HG03565 (cell line): ENCODE data around the gene HRCT1.

ENCODE experiments used
- ATAC-seq: cut with Tn5 transposase; IDR thresholded peaks from one replicate; pipeline ENCODE4 v1.9.1; 2021; ENCODE audit warnings: mild to moderate bottlenecking, moderate library complexity; ENCODE audit not compliant: unreplicated experiment

HRCT1 gene

DNA sequence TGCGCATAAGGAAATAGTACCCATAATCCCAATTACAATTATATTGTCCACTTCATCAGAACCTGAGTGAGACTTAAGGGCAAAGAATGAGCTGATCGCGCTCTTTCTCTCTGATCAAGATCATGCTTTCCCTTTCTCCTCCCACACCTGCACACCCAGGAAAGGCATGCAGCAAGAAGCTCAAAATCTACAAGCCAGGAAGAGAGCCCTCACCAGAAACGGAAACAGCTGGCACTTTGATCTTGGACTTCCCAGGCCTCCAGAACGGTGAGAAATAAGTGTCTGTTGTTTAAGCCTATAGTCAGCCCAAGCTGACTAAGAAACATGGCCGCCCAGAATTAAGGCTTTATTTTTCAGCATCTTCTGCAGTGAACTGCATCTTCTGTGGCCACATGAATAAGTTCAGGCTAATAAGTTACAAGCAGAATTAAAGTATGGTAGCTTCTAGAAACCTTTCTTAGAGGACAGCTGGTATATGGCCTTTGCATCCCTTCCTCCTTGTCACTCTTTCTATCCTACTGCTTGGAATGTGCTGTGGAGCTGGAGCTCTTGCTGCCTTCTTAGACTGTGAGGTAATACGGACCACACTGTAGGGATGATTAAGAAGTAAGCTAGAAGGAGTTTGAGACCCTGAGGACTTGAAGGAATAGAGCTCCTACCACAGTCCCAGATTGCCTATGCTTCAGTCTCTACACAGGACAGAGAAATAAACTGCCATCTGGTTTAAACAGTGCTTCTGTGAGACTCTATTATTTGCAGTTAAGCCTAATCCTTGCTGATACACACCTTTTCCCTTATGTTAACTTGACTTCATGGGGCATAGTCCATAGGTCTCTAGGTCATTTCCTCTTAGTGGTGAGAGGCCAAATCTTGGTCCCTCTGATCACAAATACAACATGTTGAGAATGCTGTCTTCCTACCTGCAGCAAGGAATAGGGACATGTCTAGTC lies 34.7 kb downstream of the HRCT1 start:
- ATAC-seq, result no peak

DNA sequence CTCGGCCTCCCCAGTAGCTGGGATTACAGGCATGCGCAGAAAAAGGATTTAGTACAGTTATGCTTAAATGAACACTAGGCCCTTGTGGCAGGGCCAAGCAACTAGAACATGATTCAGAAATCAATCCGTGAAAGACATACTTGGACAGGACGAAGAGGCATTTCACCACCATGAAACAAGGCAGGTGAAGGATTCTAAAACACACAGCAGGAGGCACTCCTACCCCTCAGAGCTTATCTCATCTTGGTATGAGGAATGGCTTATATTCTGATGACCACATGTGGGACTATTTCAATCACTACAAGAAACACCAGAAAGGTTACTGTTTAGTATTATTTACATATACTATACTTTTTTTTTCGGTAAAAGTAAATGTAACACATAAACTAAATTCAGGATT lies 36.3 kb downstream of the HRCT1 start:
- no peak for ATAC-seq

DNA sequence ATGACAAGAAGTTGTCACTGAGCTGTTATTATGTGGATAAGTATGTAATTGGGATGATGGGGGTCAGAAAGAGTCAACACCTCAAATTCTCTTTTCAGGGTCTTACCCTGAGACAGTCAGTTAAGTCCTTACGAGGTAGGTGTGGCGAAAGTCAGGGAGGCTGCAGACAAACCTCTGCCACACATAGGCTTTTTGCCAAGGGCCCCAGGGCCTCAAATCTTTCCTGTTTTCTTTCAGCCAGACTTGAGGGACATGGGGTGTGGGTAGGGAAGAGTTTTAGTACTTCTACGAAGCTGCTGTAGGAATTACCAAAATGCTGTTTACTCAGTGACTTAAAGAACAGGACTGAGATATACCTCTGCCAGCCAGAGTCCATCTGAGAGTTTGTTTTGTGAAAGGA lies 38.2 kb downstream of the HRCT1 start:
- no peak for ATAC-seq

DNA sequence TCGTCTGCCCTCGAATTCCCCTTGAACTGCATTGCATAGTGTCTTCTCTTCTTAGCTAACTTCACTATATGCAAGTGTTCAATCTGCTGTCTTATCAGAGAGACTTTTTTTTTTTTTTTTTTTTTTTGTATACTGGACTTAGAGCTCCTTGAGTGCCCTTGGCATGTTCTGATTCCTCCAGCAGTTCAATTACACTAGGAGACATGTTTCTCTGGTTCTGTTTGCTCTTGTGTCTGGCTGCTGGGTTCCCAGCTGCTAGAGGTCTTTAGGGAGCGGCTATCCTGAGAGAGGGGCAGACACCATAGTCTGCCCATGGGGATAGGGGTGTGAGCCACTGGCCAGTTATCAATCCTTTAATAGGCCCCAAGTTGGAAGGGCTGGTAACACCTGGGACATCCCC lies 38.8 kb downstream of the HRCT1 start:
- no peak for ATAC-seq

DNA sequence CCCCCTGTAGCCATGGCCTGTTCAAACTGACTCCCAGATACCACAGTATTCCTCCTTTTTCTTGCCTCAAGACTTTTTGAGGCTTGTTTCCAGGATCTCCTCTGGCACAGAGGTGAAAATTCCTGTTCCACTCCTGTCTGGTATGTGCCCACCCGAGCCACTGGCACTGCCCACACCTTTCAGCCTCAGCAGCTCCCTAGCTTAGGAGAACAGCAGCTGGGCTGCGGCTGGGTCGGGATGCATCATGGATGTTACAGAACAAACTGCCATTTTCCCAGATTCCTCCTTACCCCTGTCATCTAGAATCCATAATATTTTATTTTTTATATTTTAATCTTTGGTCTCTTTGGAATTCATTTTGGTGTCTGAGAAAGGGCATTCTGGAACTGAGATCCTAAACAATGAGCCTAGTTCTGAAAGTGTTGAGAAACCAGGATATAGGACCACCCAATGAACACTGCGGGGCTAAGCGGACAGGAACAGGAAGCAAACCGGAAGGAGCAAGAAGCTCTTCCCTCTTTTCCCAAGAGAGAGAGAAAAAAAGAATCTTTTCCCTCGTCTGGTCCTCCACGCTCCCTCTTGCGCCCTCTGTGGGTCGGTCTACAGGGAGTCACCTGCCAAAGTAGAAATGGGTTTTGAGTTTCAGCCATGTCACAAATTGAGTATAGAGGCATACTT lies 39.5 kb downstream of the HRCT1 start:
- no peak for ATAC-seq

DNA sequence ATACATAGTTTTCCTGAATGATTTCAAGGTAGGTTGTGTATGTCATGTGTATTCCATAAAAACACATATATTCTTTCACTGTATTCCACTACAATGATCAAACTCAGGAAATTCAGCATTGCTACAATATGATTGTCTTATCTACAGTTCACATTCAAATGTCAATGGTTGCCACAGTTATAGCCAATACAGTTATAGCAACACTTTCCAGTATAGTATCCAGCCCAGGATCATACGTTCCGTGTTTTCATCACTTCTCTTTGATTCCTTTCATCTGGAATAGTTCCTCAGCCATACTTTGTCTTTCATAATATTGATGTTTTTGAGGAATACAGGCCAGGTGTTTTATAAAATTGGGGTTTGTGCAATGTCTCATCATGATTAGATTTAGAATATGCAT lies 42.4 kb downstream of the HRCT1 start:
- no peak for ATAC-seq

DNA sequence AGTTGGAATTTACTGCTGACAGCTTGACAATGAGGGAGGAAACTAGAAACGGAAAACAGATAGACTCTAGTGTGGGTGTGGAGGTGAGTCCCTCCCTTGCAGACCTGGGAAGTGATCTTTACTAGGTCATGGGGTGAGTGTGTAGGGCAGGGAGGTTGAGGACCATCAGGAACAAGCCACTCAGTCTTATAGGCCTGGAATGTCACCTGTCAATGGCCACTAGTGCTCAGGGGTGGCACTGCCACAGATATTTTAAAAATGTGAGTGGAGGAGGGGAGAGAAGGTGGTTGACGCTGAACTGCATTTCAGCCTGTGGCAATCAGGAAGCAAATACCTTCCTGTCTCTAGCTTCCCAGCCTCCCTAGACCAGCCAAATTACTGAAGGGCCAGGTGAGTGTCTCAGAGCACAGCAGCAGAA lies 42.9 kb downstream of the HRCT1 start:
- no peak for ATAC-seq

DNA sequence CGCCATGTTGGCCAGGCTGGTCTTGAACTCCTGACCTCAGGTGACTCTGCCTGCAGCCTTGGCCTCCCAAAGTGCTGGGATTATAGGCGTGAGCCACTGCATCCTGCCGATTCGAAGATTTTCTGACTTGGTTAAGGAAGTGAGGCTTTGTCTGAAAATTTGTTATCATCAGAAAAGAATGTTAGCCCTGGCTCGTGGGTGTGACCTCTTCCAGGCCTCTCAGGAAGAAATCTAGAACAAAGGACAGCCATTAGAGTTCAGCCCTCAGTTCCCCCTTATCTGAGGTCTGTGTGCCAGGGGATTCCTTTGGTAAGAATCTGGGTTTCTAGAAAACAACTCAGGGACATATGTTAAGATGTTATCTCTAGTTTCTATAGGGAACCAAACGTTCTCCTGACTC lies 45.7 kb downstream of the HRCT1 start:
- ATAC-seq, result no peak

DNA sequence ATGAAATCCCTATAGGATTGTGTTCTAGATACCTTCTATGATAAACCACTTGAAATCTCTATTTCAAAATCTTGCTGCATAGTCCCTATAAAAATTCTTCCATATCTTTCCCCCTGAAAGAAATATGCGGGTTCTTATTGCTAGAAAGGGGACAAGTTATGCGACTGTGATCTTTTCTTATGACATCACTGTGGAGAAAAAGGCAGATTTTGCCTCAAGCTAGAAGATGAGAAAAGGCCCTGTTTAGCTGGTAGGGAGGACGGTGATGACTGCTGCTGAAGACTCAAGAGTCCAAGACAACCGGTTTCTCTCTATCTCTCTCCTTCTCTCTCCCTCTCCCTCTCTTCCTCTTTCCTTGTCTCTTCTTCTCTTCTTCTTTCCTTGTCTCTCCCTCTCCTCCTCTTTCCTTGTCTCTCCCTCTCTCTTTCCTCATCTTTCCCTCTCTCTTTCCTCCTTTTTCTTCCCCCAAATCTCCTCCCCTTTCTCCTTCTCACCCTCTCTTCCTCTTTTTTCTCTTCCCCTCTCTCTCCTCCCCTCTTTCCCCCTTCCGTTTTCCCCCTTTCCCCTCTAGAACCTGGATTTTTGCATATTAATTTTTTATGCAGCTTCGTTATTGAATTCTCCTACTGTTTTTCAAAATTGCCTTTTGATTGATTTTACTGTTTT lies 46.7 kb downstream of the HRCT1 start:
- ATAC-seq, result no peak

DNA sequence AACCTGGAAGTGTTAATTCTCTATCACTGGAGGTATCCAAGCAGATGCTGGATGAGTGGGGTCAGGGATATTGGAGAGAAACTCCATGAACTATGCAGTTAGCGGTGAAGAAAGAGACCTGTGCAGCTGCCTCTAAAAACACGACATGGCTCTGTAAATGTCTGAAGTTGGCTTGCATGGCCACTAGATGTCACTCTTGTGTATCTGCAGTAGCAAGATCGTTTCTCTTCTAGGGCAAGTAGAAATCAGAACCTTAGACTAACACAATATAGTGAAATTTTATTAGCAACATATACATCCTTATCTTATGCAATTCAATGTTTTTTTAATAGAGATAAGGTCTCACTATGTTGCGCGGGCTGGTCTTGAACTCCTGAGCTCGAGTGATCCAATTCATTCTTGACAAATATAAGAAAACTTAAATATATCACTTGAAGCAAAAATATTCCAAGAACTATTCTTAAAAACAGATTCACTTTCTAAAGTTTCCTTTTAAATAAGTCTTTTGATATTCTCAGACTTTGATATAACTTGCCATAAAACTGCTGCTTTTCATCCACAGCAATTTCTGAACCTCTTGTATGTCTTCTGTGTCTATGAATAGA lies 49.0 kb downstream of the HRCT1 start:
- no peak for ATAC-seq

DNA sequence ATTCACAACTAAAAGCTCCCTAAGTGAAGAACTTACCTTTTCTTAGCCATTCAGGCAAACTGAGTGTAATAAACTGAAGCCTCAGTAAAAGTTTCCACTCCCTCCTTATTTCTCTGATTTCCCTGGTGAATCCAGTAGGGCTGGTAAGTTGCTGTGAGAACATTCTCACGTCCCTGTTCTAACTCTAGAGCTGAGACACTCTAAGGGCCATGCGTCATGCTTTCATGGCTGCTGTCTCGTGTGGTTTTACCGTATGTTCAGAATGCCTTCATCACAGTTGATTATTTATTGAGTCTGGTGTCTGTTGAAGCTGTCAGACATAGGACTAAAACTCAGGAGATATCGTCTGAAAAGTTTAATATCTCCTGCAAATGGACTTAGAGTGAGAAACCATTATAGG lies 50.6 kb downstream of the HRCT1 start:
- no peak for ATAC-seq
